Astrocyte (in vitro differentiated cells and primary cell): Measurements from ENCODE around the gene PNLIP.

Experiments
- CTCF ChIP-seq: IDR thresholded peaks from 2 replicates; pipeline ENCODE4 v1.5.1; 2011; ENCODE audit warnings: low read depth, mild to moderate bottlenecking, inconsistent platforms, low read length, moderate library complexity; ENCODE audit not compliant: insufficient read depth
- EZH2 ChIP-seq: IDR thresholded peaks from 2 replicates; pipeline ENCODE4 v1.6.1; 2012; ENCODE audit warnings: mild to moderate bottlenecking, low read length, inconsistent platforms; ENCODE audit not compliant: insufficient read depth

GRCh38 chr10:116553378-116553980 is 7.7 kb downstream of the PNLIP start:
- TF ChIP-seq CTCF (no peak), EZH2 (no peak)
